ENCODE results near the gene TIAM2.
"Not testable (repeated sequence)": the region's sequence is repeated elsewhere in the genome, so short reads cannot be mapped to it uniquely, and the experiment has no call there.

Gene TIAM2

GRCh38 chr6:154995254-154996015, at the start of gene TIAM2:
TSS of gene TIAM2 (plus strand) at chr6:154995315. CDS start at chr6:155129224, 133,909 bp downstream.
- DNase-seq, result peak; percentile 3

GRCh38 chr6:154950979-154951344, 44.2 kb upstream of the TIAM2 start:
- DNase-seq, result no peak

GRCh38 chr6:154951345-154952200, 43.5 kb upstream of the TIAM2 start:
- no peak for DNase-seq

GRCh38 chr6:154953644-154954043, 41.5 kb upstream of the TIAM2 start:
- DNase-seq, result no peak

GRCh38 chr6:154954347-154954746, 40.8 kb upstream of the TIAM2 start:
- DNase-seq, result no peak

GRCh38 chr6:154956771-154957522, 38.2 kb upstream of the TIAM2 start:
- DNase-seq, result no peak

GRCh38 chr6:154958469-154958868, 36.6 kb upstream of the TIAM2 start:
- DNase-seq, result no peak

- no peak for DNase-seq
Observed at GRCh38 chr6:154960299-154960843, 34.7 kb upstream of the TIAM2 start.

- no peak for DNase-seq
Observed at GRCh38 chr6:154960854-154961530, 34.1 kb upstream of the TIAM2 start.

- no peak for DNase-seq
Observed at GRCh38 chr6:154962753-154963152, 32.4 kb upstream of the TIAM2 start.

GRCh38 chr6:154966065-154966770, 28.9 kb upstream of the TIAM2 start:
- not testable (repeated sequence) for DNase-seq

GRCh38 chr6:154969796-154970195, 25.3 kb upstream of the TIAM2 start:
- no peak for DNase-seq

- DNase-seq, result no peak
Observed at GRCh38 chr6:154974485-154975149, 20.5 kb upstream of the TIAM2 start.

- DNase-seq, result no peak
Observed at GRCh38 chr6:154977588-154977987, 17.5 kb upstream of the TIAM2 start.

- no peak for DNase-seq
Observed at GRCh38 chr6:154980273-154981078, 14.6 kb upstream of the TIAM2 start.

GRCh38 chr6:154981079-154981870, 13.8 kb upstream of the TIAM2 start:
- DNase-seq, result no peak

GRCh38 chr6:154984146-154984545, 11.0 kb upstream of the TIAM2 start:
- no peak for DNase-seq

GRCh38 chr6:154986787-154987235, 8.3 kb upstream of the TIAM2 start:
- DNase-seq, result no peak

GRCh38 chr6:154989448-154989847, 5.7 kb upstream of the TIAM2 start:
- DNase-seq, result no peak

Measured in NCI-H510A (cell line).